Pulmonary artery endothelial cell (primary cell): ENCODE results near the gene GNB3. TPM values are rescaled to one million over a fixed set of nuclear protein-coding genes. Genes with fewer than 3 reads are reported as not detected.

ENCODE experiments used
- DNase-seq: peaks from one replicate; pipeline ENCODE4 v3.0.0-alpha.2; 2011; ENCODE audit warnings: low read depth, low spot score
- total RNA-seq: library from RNA; depleted of rRNA; stranded (reverse); fragments of >200 nt; gene quantifications from 2 replicates; pipeline ENCODE4 v1.2.3, GENCODE V29; 2014

GNB3 gene
- 0.79 and 1.4 TPM in 2 replicates for total RNA-seq

DNA sequence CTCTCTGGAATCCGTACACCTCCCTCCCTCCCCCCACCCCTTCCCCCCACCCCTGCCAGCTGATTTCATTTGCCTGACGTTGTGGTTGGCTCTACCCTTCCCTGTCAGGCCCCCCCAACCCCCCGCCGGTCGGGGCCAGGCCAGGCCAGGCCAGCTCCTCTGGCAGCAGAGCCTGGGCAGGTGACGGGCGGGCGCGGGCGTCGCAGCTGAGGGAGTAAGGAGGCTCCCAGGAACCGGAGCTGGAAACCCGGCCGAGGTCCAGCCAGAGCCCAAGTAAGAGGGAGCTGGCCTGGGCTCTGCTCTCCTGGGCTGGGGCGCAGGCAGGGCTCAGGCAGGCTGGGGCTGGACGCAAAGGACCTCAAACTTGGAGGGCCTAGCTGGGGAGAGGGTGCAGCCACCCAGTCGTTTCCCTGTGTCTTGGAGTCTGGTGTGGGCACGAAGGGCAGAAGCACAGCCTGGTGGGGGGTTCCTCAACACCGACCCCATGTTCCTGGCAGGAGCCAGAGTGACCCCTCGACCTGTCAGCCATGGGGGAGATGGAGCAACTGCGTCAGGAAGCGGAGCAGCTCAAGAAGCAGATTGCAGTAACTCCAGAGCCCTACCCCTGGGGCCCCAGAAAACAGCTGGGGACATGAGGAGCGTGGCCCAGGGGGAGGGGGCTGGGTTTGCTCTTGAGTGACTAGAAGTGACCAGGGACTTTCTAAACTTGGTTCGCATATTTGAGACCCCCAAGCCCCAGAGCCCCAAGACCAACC lies at the start of gene GNB3:
Gene GNB3 (plus strand): TSS at position 165 of the 755 bp plus-strand sequence. CDS start 363 bp downstream, at position 528.
- no peak for DNase-seq

DNA sequence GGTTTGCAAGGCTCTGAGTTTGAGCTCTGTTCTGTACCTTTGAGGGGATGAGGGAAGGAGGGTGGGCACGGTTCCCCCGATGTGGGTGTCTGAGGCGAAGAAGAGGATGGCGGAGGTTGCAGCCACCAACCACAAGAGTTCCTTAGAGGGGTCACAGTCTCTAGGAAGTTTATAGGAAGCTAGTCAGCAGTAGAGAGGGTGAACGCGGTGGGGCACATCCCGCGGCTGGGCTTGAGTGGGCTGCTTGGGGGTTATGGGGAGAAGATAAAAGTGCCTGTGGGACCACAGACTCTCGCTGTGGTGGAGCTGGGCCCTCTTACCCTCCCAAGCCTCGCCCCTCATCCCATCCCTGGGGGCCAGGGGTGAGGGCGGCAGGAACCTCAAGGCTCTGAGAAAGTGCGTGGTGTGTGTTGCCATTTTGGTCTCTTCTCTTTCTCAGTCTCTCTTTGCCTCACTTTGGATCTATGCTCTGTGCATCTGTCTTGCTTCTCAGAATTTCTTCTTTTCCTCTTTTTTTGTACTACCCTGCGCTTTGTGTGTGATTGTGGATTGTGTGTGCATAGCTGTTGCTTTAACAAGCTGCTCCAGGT lies 48.7 kb upstream of the GNB3 start:
- DNase-seq = no peak

DNA sequence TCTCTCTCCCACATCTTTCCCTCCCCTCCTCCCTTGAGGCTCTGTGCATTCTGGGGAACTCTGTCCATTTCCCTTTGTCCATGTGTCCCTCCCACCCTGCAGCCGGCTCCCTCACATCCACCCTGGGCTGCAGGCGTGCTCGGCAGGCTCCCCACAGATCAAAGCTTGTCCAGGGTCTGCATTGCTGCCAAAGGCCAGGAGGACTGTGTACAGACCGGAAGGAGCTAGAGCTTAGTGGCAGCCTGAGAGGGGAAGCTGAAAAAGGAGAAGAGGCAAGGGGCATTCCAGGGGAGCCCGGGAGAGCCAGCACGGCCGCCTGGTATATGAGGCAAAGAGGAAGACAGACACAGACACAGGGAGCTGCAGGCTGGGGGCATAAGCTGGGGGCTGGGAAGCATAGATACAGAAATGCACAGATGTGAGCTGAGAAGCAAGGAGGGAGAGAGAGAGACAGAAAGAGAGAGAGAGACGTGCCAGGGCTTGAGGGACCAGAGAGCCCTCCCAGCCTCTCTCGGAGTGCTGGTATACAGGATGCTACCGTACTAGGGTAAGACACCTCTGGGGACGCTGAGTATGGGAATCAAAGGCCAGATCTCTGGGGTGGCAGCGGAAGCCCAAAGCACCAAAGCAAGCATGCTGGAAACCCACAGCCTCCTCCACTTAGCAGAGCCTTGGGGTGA lies 48.1 kb upstream of the GNB3 start:
- no peak for DNase-seq

DNA sequence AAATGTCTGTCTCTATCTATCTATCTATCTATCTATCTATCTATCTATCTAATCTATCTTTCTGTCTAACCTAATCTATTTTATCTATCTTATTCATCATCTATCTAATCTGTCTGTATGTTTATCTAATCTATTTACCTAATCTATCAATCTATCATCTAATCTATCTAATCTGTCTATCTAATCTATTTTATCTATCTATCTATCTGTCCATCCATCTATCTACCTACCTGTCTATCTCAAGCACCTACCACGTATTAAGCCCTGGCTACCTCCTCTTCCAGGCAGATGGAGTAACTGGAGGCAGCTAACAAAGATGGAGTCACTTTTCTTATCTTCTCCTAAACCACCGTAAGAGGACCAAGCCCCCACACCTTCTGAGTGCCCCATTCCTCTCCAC lies 45.6 kb upstream of the GNB3 start:
- DNase-seq = no peak

DNA sequence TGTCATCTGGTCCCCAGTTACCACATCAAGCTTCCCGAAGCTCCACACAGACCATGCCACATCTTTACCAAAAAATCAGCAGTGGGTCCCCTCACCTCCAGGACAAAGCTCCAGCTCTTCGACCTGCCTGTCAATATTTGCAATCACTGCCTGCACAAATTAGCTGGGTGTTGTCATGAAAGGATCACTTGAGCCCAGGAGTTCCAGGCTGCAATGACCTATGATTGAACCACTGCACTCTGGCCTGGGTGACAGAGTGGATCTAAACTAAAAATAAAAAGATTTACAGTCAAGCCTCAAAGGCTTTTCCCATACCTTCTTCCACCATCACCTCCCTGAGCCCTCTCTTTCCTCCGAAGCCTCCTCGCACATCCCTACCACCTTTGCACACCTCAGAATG lies 44.1 kb upstream of the GNB3 start:
- DNase-seq = no peak

DNA sequence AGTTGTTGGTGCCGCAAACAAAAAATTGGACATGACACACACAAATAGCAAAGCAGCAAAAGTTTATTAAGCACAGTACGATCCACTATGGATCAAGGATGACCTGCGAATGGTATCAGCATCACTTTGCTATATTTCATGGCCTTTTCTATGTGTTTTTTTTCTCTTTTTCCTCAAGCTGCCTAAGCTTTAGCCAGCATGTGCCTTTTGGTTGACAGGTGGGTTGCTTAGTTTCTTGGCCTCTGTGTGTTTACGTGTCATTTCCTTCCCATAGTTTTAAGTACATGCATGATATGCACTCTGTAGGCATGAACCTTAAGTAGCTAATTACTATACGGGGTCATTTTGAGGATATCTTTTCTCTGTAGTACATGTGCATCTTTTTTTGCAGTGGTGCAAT lies 41.6 kb upstream of the GNB3 start:
- no peak for DNase-seq

DNA sequence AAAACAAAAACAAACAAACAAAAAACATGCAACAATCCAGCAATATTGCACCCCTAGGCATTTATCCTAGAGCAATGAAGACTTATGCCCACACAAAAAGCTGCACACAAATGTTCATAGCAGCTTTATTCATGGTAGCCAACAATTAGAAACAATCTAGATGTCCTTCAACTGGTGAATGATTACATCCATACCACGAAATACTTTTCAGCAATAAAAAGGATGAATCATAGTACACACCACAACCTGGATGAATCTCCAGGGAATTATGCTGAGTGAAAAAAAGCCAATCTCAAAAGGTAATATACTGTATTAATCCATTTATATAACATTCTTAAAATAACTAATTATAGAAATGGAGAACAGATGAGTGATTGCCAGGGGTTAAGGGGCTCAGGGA lies 33.6 kb upstream of the GNB3 start:
- no peak for DNase-seq

DNA sequence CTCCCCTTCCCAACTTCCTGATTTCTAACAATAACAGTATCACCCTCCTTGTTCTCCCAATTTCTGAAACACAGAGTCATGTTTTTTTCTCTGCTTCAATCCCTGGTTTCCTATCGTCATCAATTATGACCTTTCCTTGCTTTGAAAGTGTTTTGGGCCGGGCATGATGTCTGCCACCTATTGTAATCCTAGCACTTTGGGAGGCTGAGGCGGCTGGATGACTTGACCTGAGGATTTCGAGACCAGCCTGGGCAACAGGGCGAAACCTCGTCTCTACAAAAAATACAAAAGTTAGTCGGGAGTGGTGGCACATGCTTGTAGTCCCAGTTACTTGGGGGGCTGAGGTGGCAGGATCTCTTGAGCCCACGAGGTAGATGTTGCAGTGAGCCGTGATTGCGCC lies 31.7 kb upstream of the GNB3 start:
- no peak for DNase-seq

DNA sequence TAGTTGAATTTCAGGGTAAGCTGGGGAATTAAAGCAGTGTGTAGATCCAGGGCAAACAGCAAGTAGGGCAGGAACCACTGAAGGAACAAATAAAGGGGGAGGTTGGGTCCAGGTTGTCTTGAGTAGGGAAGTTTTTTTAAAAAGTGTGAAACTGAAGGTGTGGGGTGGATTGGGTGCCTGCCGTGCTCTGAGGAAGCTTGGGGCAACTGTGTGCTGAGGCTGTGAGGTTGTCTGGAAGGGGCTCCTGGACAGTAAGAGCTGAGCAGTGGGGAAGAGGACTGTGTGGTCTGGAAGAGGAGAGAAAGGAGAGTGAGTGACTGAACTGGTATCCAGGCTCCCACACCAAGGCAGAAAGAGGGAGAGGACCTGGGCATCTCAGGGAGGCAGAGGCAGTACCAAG lies 30.0 kb upstream of the GNB3 start:
- DNase-seq = no peak

DNA sequence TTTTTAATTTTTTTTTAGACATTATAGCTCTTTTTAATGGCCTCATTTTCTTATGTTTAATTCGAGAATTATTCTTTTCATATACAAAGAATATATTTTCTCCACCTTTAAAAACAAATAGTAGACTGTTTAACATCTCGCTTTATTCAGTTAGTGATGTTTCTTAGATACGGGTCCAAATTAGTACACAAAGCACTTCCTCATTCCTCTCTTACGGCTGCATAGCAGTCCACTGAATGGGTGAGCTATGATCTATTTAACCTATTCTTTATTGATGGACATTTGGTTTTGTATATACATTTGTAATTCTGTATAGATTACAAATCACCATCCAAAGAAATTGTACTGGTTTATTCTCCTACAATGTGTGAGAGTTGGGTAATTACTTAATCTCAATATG lies 27.4 kb upstream of the GNB3 start:
- no peak for DNase-seq

DNA sequence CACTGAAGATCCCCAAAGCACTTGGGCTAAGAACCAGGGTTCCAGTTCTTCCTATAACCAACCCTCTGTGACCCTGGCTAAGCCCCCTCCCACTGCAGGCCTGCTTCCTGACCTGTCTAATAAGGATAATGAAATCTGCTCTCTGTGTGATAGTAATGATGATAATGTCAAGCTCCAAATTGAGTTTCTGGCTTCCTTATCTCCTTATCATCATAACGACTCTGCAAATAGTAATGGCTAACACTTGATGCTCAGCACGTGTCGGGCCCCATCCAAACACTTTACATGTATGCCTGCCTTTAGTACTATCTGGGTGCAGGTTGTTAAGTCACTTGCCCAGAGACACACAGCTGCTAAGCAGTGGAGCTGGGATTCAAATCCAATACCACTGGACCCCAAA lies 24.1 kb upstream of the GNB3 start:
- DNase-seq = no peak

DNA sequence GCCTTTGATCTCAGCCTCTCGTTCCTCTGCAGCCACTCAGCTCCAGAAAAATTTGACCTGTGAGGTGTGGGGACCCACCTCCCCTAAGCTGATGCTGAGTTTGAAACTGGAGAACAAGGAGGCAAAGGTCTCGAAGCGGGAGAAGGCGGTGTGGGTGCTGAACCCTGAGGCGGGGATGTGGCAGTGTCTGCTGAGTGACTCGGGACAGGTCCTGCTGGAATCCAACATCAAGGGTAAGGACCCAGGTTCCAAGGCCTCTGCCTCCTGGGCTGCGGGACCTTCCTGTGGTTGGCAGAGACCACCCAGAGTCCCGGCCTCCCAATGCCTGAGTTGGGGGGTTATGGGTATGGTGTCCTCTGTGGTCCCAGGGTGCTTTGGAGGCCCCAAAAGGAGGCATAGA lies 23.6 kb upstream of the GNB3 start:
- DNase-seq = no peak

DNA sequence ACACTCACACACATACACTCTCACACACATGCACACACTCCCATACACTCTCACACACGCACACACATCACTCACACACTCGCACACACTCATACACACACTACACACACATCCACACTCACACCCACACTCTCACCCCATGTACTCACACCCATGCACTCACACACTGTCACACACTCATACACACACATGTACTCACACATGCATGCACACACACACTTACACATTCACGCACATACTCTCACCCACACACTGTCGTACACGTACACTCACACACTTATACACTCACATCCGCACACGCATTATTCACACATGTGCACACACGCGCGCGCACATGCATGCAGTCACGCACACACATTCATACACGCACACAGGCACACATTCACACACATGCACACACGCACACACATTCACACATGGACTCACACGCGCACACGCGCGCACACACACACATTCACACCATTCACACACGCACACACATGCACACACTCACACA lies 23.0 kb upstream of the GNB3 start:
- no peak for DNase-seq

DNA sequence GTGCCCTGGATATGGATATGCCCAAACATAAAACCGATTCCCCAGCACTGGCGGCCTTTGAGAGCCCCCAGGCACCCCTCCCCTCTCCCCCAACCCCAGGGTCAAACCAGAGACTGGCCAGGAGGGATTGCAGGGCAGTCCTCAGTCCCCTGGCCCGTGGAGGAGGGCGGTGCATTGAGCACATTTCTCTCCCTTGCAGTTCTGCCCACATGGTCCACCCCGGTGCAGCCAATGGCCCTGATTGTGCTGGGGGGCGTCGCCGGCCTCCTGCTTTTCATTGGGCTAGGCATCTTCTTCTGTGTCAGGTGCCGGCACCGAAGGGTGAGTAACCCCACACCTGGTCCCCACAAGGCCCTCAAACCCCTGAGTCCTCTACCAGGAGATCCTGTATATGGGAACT lies 22.5 kb upstream of the GNB3 start:
- no peak for DNase-seq

DNA sequence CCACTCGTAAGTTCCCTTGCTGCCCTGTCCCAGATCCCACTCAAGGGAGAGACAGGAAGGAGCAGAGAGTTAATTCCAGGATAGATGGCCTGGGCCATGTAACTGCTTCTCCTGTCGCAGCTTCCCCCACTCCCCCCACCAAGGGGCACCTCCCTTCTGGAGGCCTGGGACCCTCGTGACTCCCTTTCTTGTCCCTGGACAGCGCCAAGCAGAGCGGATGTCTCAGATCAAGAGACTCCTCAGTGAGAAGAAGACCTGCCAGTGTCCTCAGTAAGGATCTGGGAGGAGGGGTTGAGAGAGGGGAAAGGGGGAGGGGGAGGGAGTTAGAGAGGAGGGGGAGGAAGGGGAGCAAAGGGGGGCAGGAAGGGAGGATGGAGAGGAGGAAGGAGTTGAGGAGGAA lies 22.1 kb upstream of the GNB3 start:
- DNase-seq = no peak

DNA sequence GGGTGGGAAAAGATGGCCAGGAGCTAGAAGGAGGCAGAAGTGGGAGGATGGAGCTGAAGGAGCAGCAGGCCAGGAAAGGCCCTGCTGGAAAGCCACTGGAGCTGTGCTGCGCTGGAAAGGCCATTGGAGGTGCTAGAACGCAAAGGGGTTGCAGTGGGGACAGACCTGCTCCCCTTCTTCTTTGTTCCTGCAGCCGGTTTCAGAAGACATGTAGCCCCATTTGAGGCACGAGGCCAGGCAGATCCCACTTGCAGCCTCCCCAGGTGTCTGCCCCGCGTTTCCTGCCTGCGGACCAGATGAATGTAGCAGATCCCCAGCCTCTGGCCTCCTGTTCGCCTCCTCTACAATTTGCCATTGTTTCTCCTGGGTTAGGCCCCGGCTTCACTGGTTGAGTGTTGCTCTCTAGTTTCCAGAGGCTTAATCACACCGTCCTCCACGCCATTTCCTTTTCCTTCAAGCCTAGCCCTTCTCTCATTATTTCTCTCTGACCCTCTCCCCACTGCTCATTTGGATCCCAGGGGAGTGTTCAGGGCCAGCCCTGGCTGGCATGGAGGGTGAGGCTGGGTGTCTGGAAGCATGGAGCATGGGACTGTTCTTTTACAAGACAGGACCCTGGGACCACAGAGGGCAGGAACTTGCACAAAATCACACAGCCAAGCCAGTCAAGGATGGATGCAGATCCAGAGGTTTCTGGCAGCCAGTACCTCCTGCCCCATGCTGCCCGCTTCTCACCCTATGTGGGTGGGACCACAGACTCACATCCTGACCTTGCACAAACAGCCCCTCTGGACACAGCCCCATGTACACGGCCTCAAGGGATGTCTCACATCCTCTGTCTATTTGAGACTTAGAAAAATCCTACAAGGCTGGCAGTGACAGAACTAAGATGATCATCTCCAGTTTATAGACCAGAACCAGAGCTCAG lies 21.4 kb upstream of the GNB3 start:
- no peak for DNase-seq

DNA sequence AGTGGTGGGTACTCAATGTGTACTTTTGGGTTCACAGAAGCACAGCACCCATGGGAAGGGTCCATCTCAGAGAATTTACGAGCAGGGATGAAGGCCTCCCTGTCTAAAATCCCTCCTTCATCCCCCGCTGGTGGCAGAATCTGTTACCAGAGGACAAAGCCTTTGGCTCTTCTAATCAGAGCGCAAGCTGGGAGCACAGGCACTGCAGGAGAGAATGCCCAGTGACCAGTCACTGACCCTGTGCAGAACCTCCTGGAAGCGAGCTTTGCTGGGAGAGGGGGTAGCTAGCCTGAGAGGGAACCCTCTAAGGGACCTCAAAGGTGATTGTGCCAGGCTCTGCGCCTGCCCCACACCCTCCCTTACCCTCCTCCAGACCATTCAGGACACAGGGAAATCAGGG lies 20.6 kb upstream of the GNB3 start:
- DNase-seq = no peak

DNA sequence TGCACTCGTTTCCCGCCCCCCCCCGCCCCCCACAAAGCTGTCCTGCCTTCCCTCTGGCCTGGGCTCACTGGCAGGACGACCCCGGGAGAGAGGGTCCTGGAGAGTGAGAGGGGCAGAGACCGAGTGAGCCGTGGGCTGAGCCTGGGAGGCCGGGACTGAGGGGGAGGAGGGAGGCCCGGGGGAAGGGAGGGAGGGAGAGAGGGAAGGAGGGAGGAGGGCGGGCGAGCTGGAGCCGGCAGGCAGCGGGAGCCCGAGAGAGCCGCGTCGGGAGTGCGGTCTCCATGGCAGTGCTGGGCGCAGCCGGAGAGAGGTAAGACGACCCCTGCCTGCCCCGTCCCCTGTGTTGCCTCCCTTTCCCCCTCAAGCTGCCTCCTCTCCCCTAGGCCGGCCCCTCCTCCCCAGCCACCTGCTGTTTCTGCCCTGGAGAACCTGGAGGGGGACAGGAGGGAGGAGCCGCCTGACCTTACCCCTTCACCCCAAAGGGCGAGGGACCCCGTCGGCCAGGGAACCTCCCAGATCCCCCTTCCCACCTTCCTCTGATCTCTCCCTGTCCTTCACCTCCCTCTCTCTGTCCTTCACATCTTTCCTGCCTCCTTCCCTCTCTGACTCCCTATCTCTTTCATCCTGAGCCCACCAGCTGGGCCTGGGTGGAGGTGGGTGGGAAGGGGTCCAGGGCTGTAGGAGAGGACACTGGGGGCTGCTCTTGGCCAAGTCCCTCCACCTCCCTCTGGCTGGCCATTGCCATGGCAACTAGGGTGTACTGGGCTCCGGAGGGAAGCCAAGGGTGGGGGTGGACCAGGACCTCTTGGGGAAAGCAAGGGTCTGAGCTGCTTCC lies 18.9 kb upstream of the GNB3 start, which contains the start of gene GPR162:
Gene GPR162 (plus strand): TSS at position 231 of the 835 bp plus-strand sequence. CDS start 2,078 bp downstream, outside the sequence.
- DNase-seq = no peak

DNA sequence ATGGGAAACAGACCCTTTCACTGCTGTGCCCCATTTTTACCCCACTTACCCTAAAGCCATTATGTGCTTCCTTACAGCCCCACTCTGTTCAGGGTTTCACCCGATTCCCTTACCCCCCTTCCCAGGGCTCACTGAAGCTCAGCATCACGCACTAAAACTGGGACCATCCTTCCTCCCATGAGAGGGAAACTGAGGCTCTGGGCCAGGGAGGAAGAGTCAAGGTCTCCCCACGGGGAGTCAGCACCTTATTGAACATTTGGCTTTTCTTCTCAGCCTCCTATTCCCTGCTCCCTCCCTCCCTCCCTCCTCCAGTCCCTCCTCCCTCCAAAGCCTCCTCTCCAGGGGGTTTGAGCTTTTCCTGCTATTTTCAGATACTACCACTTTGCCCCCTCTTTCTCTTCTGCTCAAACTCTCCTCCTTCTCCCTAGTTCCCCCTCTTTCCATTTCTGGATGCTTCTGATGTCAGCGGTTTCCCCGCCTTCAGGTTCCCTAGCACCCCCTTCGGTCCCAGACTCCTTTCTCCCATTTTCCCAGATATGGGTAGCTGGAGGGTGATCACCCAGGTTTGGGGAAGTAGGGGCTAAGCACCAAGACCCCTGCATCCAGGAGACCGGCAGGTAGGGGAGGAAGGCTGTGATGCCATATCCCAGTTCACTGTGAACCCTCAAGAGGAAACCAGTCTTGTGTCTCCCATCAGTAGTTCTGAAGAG lies 18.1 kb upstream of the GNB3 start:
- DNase-seq = no peak
